GM23338 (cell line): ENCODE data around the gene PTGR3. TPM values are rescaled to one million over a fixed set of nuclear protein-coding genes. Genes with fewer than 3 reads are reported as not detected.

Experiments
- ATAC-seq: fragments of 200-7000 bp; cut with Tn5 transposase; 3 replicates; pipeline ENCODE4 v1.9.1; 2020
- DNase-seq: peaks from one replicate; pipeline ENCODE4 v3.0.0-alpha.2; 2015; ENCODE audit warnings: low spot score
- H2AFZ ChIP-seq: fragments of 200-600 bp; sonication (generic); 2 replicates; pipeline ENCODE4 v1.8.0; 2016; ENCODE audit warnings: antibody characterized with exemption, mild to moderate bottlenecking, moderate library complexity
- H3F3A ChIP-seq: fragments of 200-600 bp; sonication (generic); replicated peaks from 2 replicates; pipeline ENCODE4 v1.8.0; 2017; ENCODE audit warnings: antibody characterized with exemption, mixed run types, low read depth
- H3K27ac ChIP-seq: fragments of 200-600 bp; sonication (generic); 2 replicates; pipeline ENCODE4 v1.6.1; 2016; ENCODE audit warnings: low read depth
- H3K27me3 ChIP-seq: fragments of 200-600 bp; sonication (generic); 2 replicates; pipeline ENCODE4 v1.8.0; 2016; ENCODE audit warnings: mild to moderate bottlenecking, mixed run types, moderate library complexity; ENCODE audit not compliant: insufficient read depth
- H3K36me3 ChIP-seq: fragments of 200-600 bp; sonication (generic); 2 replicates; pipeline ENCODE4 v1.8.0; 2016; ENCODE audit warnings: mild to moderate bottlenecking; ENCODE audit not compliant: insufficient read depth
- H3K4me1 ChIP-seq: fragments of 200-600 bp; sonication (generic); 2 replicates; pipeline ENCODE4 v1.8.0; 2016; ENCODE audit warnings: mild to moderate bottlenecking, moderate library complexity; ENCODE audit not compliant: insufficient read depth
- H3K4me2 ChIP-seq: fragments of 200-600 bp; sonication (generic); 2 replicates; pipeline ENCODE4 v1.7.1; 2017; ENCODE audit warnings: mixed run types
- H3K4me3 ChIP-seq: fragments of 200-600 bp; sonication (generic); 2 replicates; pipeline ENCODE4 v1.6.1; 2016; ENCODE audit warnings: mixed run types
- H3K79me2 ChIP-seq: fragments of 200-600 bp; sonication (generic); replicated peaks from 2 replicates; pipeline ENCODE4 v1.8.0; 2017; ENCODE audit warnings: mild to moderate bottlenecking; ENCODE audit not compliant: insufficient read depth
- H3K9me2 ChIP-seq: fragments of 200-600 bp; sonication (generic); 2 replicates; pipeline ENCODE4 v1.8.0; 2017; ENCODE audit not compliant: insufficient read depth
- H4K20me1 ChIP-seq: fragments of 200-600 bp; sonication (generic); replicated peaks from 2 replicates; pipeline ENCODE4 v1.8.0; 2017; ENCODE audit warnings: mild to moderate bottlenecking; ENCODE audit not compliant: insufficient read depth
- H3K27ac Mint-ChIP-seq: 2 replicates; pipeline ENCODE4 v1.8.0; 2020; ENCODE audit warnings: inconsistent platforms, mild to moderate bottlenecking, moderate library complexity, mixed read lengths
- H3K27me3 Mint-ChIP-seq: 3 replicates; pipeline ENCODE4 v1.8.0; 2022; ENCODE audit warnings: low read depth, mild to moderate bottlenecking, moderate library complexity, mixed read lengths, inconsistent platforms; ENCODE audit not compliant: insufficient read depth, poor library complexity
- H3K36me3 Mint-ChIP-seq: 3 replicates; pipeline ENCODE4 v1.8.0; 2021; ENCODE audit warnings: low read depth, mild to moderate bottlenecking, inconsistent platforms, moderate library complexity, mixed read lengths
- H3K4me1 Mint-ChIP-seq: 3 replicates; pipeline ENCODE4 v1.8.0; 2020; ENCODE audit warnings: mild to moderate bottlenecking, inconsistent platforms, mixed read lengths
- H3K4me3 Mint-ChIP-seq: 3 replicates; pipeline ENCODE4 v1.8.0; 2021; ENCODE audit warnings: moderate library complexity, mild to moderate bottlenecking, inconsistent platforms, mixed read lengths
- H3K9me3 Mint-ChIP-seq: 3 replicates; pipeline ENCODE4 v1.8.0; 2020; ENCODE audit warnings: moderate library complexity, mild to moderate bottlenecking, inconsistent platforms, mixed read lengths
- ETS1 ChIP-seq: IDR thresholded peaks from 2 replicates; pipeline ENCODE4 v1.6.1; 2016; ENCODE audit warnings: antibody characterized with exemption
- EZH2 ChIP-seq: fragments of 200-600 bp; sonication (generic); IDR thresholded peaks from one replicate; pipeline ENCODE4 v1.8.0; 2017; ENCODE audit warnings: antibody characterized with exemption, mild to moderate bottlenecking, low read depth; ENCODE audit not compliant: unreplicated experiment
- EZH2phosphoT487 ChIP-seq: fragments of 200-600 bp; sonication (generic); IDR thresholded peaks from one replicate; pipeline ENCODE4 v1.8.1; 2018; ENCODE audit warnings: antibody characterized with exemption; ENCODE audit not compliant: unreplicated experiment
- JUNB ChIP-seq: IDR thresholded peaks from one replicate; pipeline ENCODE4 v1.6.1; 2016; ENCODE audit warnings: antibody characterized with exemption; ENCODE audit not compliant: unreplicated experiment
- POLR2AphosphoS5 ChIP-seq: IDR thresholded peaks from 2 replicates; pipeline ENCODE4 v1.6.1; 2016; ENCODE audit warnings: antibody characterized with exemption, low read depth
- REST ChIP-seq: IDR thresholded peaks from one replicate; pipeline ENCODE4 v1.6.1; 2018; ENCODE audit warnings: antibody characterized with exemption; ENCODE audit not compliant: unreplicated experiment
- STAT1 ChIP-seq: IDR thresholded peaks from one replicate; pipeline ENCODE4 v1.6.1; 2016; ENCODE audit warnings: antibody characterized with exemption; ENCODE audit not compliant: unreplicated experiment
- ZNF331 ChIP-seq: fragments of 250-450 bp; sonication (Bioruptor Pico); IDR thresholded peaks from 2 replicates; pipeline ENCODE4 v1.5.0; 2020; ENCODE audit warnings: low read depth, mild to moderate bottlenecking, moderate library complexity
- ZNF462 ChIP-seq: fragments of 250-450 bp; sonication (Bioruptor Pico); IDR thresholded peaks from 2 replicates; pipeline ENCODE4 v1.5.0; 2020; ENCODE audit warnings: mild to moderate bottlenecking, moderate library complexity
- polyA plus RNA-seq: library from polyadenylated mRNA; unstranded; fragments of >200 nt; fragmentation: Nextera tagmentation; extraction: Ambion mirVana; gene quantifications from 2 replicates; pipeline ENCODE4 v1.2.1, GENCODE V29; 2016
- total RNA-seq: library from RNA; depleted of rRNA; stranded (reverse); fragments of >200 nt; shearing (Covaris generic); gene quantifications from 2 replicates; pipeline ENCODE4 v1.2.3, GENCODE V29; 2014

Gene PTGR3
- total and polyA plus RNA-seq, 2 experiments from 2014 or later: 0.84 to 1.5 TPM

- H2AFZ ChIP-seq: no peak overlapping the region
- no peak overlapping the region for H3K27ac ChIP-seq
- Mint-ChIP-seq H3K9me3 (no peaks in the 10 kb centered on the region), H3K27me3 (no peaks in the 10 kb centered on the region), H3K27ac (no peak overlapping the region), H3K4me3 (no peak overlapping the region), H3K36me3 (no peaks in the 10 kb centered on the region), H3K4me1 (no peaks in the 10 kb centered on the region; the same call in 2 of the 3 replicates)
- no peaks in the 10 kb centered on the region for H3K4me1 ChIP-seq
- H3K4me3 ChIP-seq: no peak overlapping the region
- H3K4me2 ChIP-seq: no peak overlapping the region
- H3K9me2 ChIP-seq: no peaks in the 10 kb centered on the region
- DNase-seq (no peak), ATAC-seq (no peak)
- no peaks in the 10 kb centered on the region for H3K27me3 ChIP-seq
- TF ChIP-seq REST (no peak), EZH2phosphoT487 (no peak), EZH2 (no peak), ZNF331 (CRISPR knock-in tag) (no peak), JUNB (no peak), STAT1 (no peak), ZNF462 (CRISPR knock-in tag) (no peak), ETS1 (no peak), POLR2AphosphoS5 (no peak)
- H4K20me1 ChIP-seq: no peaks in the 10 kb centered on the region
- no peaks in the 10 kb centered on the region for H3K79me2 ChIP-seq
- no peaks in the 10 kb centered on the region for H3F3A ChIP-seq
- H3K36me3 ChIP-seq: no peaks in the 10 kb centered on the region
These were observed 39.7 kb upstream of the PTGR3 start for GRCh38 chr18:75248426-75249174.
